IPS-15b (cell line): ENCODE measurements around the gene TPST2.

Source experiments
- H3K27me3 ChIP-seq: one replicate; pipeline ENCODE4 v1.6.1; 2013; ENCODE audit warnings: low read length; ENCODE audit not compliant: control insufficient read depth, insufficient read depth
- H3K36me3 ChIP-seq: one replicate; pipeline ENCODE4 v1.6.1; 2013; ENCODE audit warnings: low read length; ENCODE audit not compliant: control insufficient read depth, insufficient read depth
- H3K4me1 ChIP-seq: one replicate; pipeline ENCODE4 v1.6.1; 2013; ENCODE audit warnings: mild to moderate bottlenecking, low read length; ENCODE audit not compliant: control insufficient read depth, insufficient read depth
- H3K4me3 ChIP-seq: one replicate; pipeline ENCODE4 v1.5.1; 2013; ENCODE audit warnings: low read depth, low read length
- H3K9ac ChIP-seq: one replicate; pipeline ENCODE4 v1.6.1; 2013; ENCODE audit warnings: low read depth, mild to moderate bottlenecking, low read length
- H3K9me3 ChIP-seq: one replicate; pipeline ENCODE4 v1.6.1; 2013; ENCODE audit warnings: mild to moderate bottlenecking, low read length; ENCODE audit not compliant: control insufficient read depth, insufficient read depth

Gene TPST2

GRCh38 chr22:26483439-26484359 lies 106.2 kb downstream of the TPST2 start, which contains the start of the genes HPS4 and SRRD:
HPS4 (minus strand) TSS chr22:26483783; CDS start chr22:26481762, 2,021 bp downstream.
SRRD (plus strand) TSS chr22:26483877; CDS start chr22:26483891, 14 bp downstream.
- H3K4me1 ChIP-seq: peaks cover 15% of the 10 kb centered on the region
- no peaks in the 10 kb centered on the region for H3K9me3 ChIP-seq
- H3K27me3 ChIP-seq: no peaks in the 10 kb centered on the region
- H3K9ac ChIP-seq: peak within 1 kb of the TSS; percentile 91
- H3K4me3 ChIP-seq: peak within 1 kb of the TSS; percentile 91
- H3K36me3 ChIP-seq: peaks cover 15% of the 10 kb centered on the region

DNA sequence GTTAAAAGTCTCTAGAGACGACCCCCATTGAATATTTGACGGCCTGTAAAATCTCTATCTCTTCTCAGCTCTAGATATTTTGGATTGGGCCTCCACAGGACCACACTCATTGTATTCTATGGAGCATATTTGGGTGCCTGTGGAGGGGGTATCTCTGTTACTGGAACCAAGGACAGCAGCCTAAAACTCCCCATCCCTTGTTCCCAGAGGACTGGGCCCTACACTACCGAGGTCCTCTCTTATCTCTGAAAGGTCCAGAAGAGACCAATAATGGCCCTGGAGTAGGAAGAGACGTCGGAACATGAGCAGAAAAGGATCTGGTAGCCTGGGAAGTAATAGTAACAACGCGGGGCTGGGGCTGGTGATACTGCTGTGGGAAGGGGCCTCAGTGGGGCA lies 106.9 kb downstream of the TPST2 start:
- H3K27me3 ChIP-seq: no peaks in the 10 kb centered on the region
- H3K4me3 ChIP-seq: peak overlapping the region; percentile 91
- peak overlapping the region; percentile 91 for H3K9ac ChIP-seq
- peaks cover 15% of the 10 kb centered on the region for H3K4me1 ChIP-seq
- H3K9me3 ChIP-seq: no peaks in the 10 kb centered on the region
- H3K36me3 ChIP-seq: peaks cover 10% of the 10 kb centered on the region

GRCh38 chr22:26482161-26482560 lies 107.8 kb downstream of the TPST2 start:
- H3K9ac ChIP-seq: no peak overlapping the region

DNA sequence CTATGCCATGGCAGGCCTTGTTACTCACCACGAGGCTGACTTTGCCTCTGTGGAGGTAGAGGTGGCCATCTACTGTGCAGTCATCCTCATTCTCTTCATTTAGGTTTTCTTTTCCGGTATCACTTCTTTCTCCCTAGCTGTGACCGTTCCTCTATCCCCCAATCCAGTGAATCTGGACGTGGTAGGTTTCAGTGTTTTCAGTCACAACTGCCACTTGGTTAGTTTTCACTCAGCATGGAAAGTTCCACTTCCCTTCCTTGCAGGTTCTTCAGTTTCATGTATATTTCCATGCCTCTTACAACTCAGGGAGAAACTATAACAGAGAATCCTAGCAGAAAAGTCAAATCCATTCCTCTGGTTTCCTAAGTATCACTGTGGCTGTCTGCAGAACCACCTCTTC lies 108.2 kb downstream of the TPST2 start:
- Histone ChIP-seq H3K36me3 (peaks cover 15% of the 10 kb centered on the region), H3K9ac (peak overlapping the region; percentile 62), H3K27me3 (no peaks in the 10 kb centered on the region), H3K9me3 (no peaks in the 10 kb centered on the region), H3K4me1 (peaks cover 15% of the 10 kb centered on the region), H3K4me3 (no peak overlapping the region)

More at GRCh38 chr22:26482161-26482560, 107.8 kb downstream of the TPST2 start:
- peaks cover 11% of the 10 kb centered on the region for H3K36me3 ChIP-seq
- no peaks in the 10 kb centered on the region for H3K27me3 ChIP-seq
- no peak overlapping the region for H3K4me3 ChIP-seq
- H3K4me1 ChIP-seq: peaks cover 15% of the 10 kb centered on the region
- no peaks in the 10 kb centered on the region for H3K9me3 ChIP-seq

- H3K36me3 ChIP-seq: peaks cover 16% of the 10 kb centered on the region
- H3K9ac ChIP-seq: peak overlapping the region; percentile 62
- H3K9me3 ChIP-seq: no peaks in the 10 kb centered on the region
- H3K27me3 ChIP-seq: no peaks in the 10 kb centered on the region
- no peak overlapping the region for H3K4me3 ChIP-seq
- peaks cover 15% of the 10 kb centered on the region for H3K4me1 ChIP-seq
These were observed 108.7 kb downstream of the TPST2 start for GRCh38 chr22:26481112-26481693.

- Histone ChIP-seq H3K27me3 (no peaks in the 10 kb centered on the region), H3K36me3 (peaks cover 16% of the 10 kb centered on the region), H3K9me3 (no peaks in the 10 kb centered on the region), H3K9ac (no peak overlapping the region), H3K4me1 (peaks cover 15% of the 10 kb centered on the region), H3K4me3 (no peak overlapping the region)
These were observed 109.4 kb downstream of the TPST2 start for GRCh38 chr22:26480611-26480932.

GRCh38 chr22:26479792-26480610 lies 109.9 kb downstream of the TPST2 start:
- Histone ChIP-seq H3K9ac (peak overlapping the region; percentile 28), H3K9me3 (no peaks in the 10 kb centered on the region), H3K4me1 (peaks cover 14% of the 10 kb centered on the region), H3K27me3 (no peaks in the 10 kb centered on the region), H3K36me3 (peaks cover 16% of the 10 kb centered on the region), H3K4me3 (peak overlapping the region; percentile 5)

GRCh38 chr22:26479043-26479791 lies 110.7 kb downstream of the TPST2 start:
- H3K4me3 ChIP-seq: peak overlapping the region; percentile 5
- no peaks in the 10 kb centered on the region for H3K9me3 ChIP-seq
- peak overlapping the region; percentile 28 for H3K9ac ChIP-seq
- H3K36me3 ChIP-seq: peaks cover 16% of the 10 kb centered on the region
- peaks cover 13% of the 10 kb centered on the region for H3K4me1 ChIP-seq
- H3K27me3 ChIP-seq: no peaks in the 10 kb centered on the region

- H3K36me3 ChIP-seq: peaks cover 23% of the 10 kb centered on the region
- H3K4me3 ChIP-seq: no peak overlapping the region
- H3K27me3 ChIP-seq: no peaks in the 10 kb centered on the region
- peaks cover 7% of the 10 kb centered on the region for H3K4me1 ChIP-seq
- H3K9me3 ChIP-seq: no peaks in the 10 kb centered on the region
- H3K9ac ChIP-seq: no peak overlapping the region
These were observed 112.6 kb downstream of the TPST2 start for GRCh38 chr22:26477341-26477731.

GRCh38 chr22:26476705-26477340 lies 113.1 kb downstream of the TPST2 start:
- Histone ChIP-seq H3K9me3 (no peaks in the 10 kb centered on the region), H3K4me3 (no peak overlapping the region), H3K4me1 (peaks cover 6% of the 10 kb centered on the region)

More at GRCh38 chr22:26476705-26477340, 113.1 kb downstream of the TPST2 start:
- Histone ChIP-seq H3K36me3 (peaks cover 23% of the 10 kb centered on the region), H3K9ac (no peak overlapping the region), H3K27me3 (no peaks in the 10 kb centered on the region)
